Retinal pigment epithelial cell (primary cell): ENCODE results near the gene E4F1.

Experiments used
- DNase-seq: peaks from one replicate; pipeline ENCODE4 v3.0.0-alpha.2; 2010; ENCODE audit warnings: low read depth
- H3K4me3 ChIP-seq: 2 replicates; pipeline ENCODE4 v1.5.1; 2011; ENCODE audit warnings: mild to moderate bottlenecking, low read length, control low read depth, moderate library complexity
- TF ChIP-seq, protein P1 (sequence below): conservative IDR thresholded peaks from 2 replicates; pipeline ENCODE4 v1.5.1; 2011; ENCODE audit warnings: low read depth, low read length, control low read depth, inconsistent platforms

E4F1 gene

DNA sequence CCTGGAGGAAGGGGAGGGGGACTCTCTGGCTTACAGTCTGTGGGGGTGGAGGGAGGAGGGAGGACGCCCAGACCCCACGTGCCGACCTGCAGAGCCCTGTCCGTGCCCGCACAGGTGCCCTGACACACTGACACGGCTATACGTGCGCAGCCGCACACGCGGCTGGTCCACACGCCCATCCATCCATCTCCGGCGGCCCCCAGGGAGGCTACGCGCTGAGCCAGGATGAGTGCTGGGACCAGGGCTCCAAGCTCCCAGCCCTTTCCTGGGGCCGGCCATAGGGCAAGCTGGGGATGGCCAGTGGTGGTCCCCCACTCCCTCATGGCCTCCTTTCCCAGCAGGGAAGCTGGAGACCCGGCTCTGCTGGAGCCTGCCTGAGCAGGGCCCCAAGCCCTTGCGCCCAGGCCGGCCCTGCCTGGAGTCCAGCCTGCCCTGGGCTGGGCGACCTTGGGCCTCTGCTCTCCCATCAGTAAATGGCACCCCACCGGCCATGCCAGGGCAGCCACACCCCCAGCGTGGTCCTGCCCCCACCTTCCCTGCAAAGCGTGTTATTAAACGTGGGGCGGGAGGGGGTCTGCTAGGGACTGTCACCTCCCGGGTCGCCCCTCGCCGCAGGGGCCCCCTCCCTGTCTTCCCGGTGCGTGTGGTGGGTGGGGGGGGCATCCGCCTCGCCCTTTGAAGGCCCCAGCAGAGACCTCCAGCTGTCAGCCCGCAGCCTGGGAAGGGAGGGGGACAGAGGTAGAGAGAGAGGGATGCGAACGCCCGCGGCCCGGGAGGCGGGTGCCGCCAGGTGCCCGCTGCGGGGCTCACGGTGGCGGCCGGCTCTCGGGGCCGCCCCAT, 27.8 kb upstream of the E4F1 start:
- no peak for DNase-seq
- peak overlapping the region; percentile 22 for H3K4me3 ChIP-seq
- TF ChIP-seq, protein P1, sequence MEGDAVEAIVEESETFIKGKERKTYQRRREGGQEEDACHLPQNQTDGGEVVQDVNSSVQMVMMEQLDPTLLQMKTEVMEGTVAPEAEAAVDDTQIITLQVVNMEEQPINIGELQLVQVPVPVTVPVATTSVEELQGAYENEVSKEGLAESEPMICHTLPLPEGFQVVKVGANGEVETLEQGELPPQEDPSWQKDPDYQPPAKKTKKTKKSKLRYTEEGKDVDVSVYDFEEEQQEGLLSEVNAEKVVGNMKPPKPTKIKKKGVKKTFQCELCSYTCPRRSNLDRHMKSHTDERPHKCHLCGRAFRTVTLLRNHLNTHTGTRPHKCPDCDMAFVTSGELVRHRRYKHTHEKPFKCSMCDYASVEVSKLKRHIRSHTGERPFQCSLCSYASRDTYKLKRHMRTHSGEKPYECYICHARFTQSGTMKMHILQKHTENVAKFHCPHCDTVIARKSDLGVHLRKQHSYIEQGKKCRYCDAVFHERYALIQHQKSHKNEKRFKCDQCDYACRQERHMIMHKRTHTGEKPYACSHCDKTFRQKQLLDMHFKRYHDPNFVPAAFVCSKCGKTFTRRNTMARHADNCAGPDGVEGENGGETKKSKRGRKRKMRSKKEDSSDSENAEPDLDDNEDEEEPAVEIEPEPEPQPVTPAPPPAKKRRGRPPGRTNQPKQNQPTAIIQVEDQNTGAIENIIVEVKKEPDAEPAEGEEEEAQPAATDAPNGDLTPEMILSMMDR: no peak

DNA sequence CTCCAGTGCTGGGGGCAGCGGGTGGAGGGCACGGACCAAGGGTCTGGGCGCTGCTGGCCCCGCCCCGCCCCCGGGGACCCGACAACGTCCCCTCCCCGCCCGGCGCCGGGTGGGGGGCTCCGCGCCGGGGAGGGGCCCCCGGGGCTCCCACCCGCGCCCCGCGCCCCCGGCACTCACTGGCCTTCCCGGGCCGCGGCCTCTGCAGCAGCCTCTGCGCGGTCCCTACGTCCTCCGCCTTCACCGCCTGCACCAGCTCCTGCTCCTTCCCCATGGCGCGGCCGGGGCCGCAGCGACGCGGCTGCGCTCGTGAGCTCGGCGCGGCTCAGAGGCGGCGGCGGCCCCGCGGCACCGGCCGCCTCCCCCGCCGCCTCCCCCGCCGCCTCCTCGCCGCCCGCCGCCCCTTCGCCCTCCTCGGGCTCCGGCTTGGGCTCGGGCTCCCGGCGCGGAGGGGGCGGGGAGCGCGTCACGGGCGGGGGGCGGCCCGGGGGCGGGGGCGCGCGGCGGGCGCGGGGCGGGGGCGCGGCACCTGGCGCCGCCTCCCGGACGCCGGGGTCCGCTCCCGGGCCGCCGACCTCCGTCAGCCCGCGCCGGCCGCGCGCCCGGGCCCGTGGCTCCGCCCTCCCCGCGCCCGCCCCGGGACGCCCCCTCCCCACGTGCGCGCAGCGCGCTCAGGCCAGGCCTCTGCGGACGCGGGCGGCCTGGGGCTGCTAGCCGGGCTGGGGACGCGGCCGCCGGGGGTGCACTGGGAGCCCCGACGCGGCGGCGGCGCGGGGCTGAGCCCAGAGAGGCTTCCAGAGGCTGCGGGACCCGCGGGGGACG, 27.0 kb upstream of the E4F1 start, which contains the start of gene CASKIN1:
Gene CASKIN1, minus strand, starts transcription at position 444 of the 819 bp plus-strand sequence. Its CDS starts 173 bp downstream, at position 271.
- DNase-seq: no peak
- peak within 1 kb of the TSS; percentile 22 for H3K4me3 ChIP-seq

DNA sequence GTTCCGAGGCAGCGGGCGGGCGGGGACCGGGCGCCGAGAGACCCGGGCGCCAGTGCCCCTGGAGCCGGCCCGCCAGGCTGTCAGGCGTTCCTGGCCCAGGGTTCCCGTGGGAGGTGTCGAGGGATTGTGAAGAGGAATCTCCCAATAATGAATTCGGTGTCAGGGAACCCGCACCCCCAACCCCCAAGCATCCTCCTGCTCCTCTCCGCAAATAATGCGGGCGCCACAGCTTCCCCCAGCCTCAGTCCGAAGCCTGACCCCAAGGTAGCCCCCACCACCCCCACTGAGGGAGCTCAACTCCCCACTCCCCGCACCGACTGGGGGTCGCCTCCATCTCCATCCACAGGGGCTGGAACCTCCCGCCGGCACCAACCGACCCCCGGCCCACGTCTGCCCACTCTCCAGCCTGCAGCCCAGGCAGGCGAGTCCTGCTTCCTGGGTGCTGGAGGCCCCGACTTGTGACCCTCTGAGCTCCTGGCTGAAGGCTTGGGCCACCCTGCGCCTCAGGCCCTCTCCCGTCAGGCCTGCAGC, 26.3 kb upstream of the E4F1 start:
- TF ChIP-seq, protein P1: no peak
- no peak for DNase-seq
- H3K4me3 ChIP-seq: no peak overlapping the region

More for the DNA sequence above, 27.0 kb upstream of the E4F1 start, which contains the start of gene CASKIN1:
- TF ChIP-seq, protein P1: no peak

DNA sequence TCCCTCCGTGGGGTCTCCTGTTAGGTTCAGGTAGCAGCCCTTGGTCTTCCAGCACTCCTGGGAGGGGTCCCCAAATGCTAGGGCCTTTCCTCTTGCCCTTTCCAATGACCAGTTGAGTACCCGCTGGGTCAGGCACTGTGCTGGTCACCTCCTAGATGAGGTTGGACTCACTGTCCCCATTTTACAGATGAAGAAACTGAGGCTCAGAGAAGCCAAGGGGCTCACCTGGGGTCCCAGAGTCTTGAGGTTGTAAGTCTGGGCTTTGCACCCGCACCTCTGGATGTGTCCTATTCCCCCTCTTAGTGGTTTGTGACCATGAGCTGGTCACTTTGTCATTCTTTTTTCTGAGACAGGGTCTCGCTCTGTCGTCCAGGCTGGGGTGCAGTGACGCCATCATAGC, 25.6 kb upstream of the E4F1 start:
- TF ChIP-seq, protein P1: no peak
- DNase-seq: no peak
- no peak overlapping the region for H3K4me3 ChIP-seq

DNA sequence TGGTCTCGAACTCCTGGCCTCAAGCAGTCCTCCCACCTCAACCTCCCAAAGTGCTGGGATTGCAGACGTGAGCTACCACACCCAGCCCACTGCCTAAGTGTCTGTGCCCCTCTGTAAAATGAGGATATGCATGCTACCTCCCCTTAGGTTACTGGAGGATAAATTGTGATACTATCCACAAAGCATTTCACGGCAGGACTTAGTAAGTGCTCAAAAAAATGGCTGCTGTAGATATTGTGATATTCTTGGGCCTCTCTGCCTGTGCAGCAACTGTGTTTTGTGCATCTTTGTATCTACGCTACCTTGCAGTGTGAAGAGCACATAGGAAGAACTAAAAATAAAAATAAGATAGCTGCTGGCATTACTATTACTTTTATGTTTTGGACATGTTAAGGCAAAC, 25.1 kb upstream of the E4F1 start:
- no peak for DNase-seq
- H3K4me3 ChIP-seq: no peak overlapping the region
- TF ChIP-seq, protein P1: no peak

DNA sequence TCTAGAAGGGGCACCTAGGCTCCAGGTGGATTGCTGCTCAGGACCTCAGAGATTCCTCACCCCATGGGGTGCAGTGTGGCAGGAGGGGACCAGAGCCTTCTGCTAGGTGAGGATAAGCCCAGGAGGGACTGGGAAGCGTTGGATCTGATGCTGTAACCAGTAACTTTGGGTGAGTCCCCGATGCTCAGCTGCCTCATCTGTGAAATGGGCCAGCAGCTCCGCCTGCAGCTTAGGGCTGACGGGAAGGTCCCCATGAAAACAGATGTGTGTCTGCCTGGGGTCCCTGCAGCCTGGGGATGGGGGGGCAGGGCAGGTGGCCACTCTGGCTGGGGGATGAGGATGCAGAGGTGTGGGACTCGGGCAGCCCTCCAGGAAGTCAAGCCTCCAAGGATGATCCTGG, 24.3 kb upstream of the E4F1 start:
- no peak overlapping the region for H3K4me3 ChIP-seq
- TF ChIP-seq, protein P1: no peak
- no peak for DNase-seq
